Measurements from ENCODE around the gene NT5C1A. TPM values are rescaled to one million over a fixed set of nuclear protein-coding genes. Genes with fewer than 3 reads are reported as not detected.

NT5C1A gene
- total RNA-seq, 2 experiments from 2014 or later, result 1.1 to 1.3 TPM

DNA sequence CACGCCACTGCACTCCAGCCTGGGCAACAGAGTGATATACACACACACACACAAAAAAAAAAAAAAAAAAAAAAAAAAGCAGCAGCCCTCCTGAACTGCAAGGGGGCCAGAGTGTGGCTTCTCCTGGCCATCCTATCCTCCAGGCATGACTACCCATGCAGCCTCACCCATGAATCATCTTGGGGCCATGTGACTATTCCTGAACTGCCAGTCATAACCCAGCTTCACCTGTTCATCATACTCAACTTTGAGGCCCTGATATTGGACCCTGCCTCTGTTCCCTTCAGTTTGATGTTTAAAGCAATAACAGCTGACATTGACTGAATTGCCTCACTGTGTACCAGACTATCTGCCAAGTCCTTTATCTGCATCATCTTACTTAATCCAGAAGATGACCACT, 22.1 kb upstream of the NT5C1A start:
- ATAC-seq (ENCODE audit: poor library complexity), result no peak
- H3K36me3 Mint-ChIP-seq (ENCODE audit: low read depth), result no peaks in the 10 kb centered on the region
- no peak overlapping the region for H3K27ac ChIP-seq (ENCODE audit: low read depth in 1 of 2, low read length in 2 of 2)
- no peak for TF ChIP-seq CTCF (IDR thresholded peaks at IDR 0.05)
- ChIA-PET CTCF (interaction anchor here (0.9 to 1.0 kb wide), 2 partner anchors 26 to 40 kb away, joined by 3 to 5 read pairs; no protein-coding TSS in a partner anchor), POLR2A (interaction anchor here (0.6 to 4.1 kb wide), 3 partner anchors 13 to 43 kb away, joined by 4 to 33 read pairs (median 4); partner anchors contain the start of gene NT5C1A)
- peaks cover 8% of the 10 kb centered on the region for H3K27me3 Mint-ChIP-seq
- H3K27ac Mint-ChIP-seq, result peak overlapping the region; percentile 34
- H3K4me1 Mint-ChIP-seq (ENCODE audit: low read depth), result peaks cover 40% of the 10 kb centered on the region
- no peaks in the 10 kb centered on the region for H3K36me3 ChIP-seq (ENCODE audit: insufficient read depth, low read length)
- H3K4me3 ChIP-seq (ENCODE audit: low read length), result no peak overlapping the region
- H3K9me3 ChIP-seq (ENCODE audit: control insufficient read depth in 1 of 2, insufficient read depth in 1 of 2, low read length in 2 of 2), result peaks cover 0 to 5% of the 10 kb centered on the region in 2 experiments
- no peaks in the 10 kb centered on the region for H3K9me3 Mint-ChIP-seq
- intact Hi-C loops (cut with DNase I, micrococcal nuclease), result no loop called here
- H3K27me3 ChIP-seq (ENCODE audit: control insufficient read depth in 1 of 2, insufficient read depth in 2 of 2, low read length in 2 of 2), result peaks cover 0 to 14% of the 10 kb centered on the region in 2 experiments
- DNase-seq, result no peak
- H3K4me3 Mint-ChIP-seq, result peak overlapping the region; percentile 56
- H3K4me1 ChIP-seq (ENCODE audit: insufficient read depth, low read length), result peaks cover 40% of the 10 kb centered on the region

DNA sequence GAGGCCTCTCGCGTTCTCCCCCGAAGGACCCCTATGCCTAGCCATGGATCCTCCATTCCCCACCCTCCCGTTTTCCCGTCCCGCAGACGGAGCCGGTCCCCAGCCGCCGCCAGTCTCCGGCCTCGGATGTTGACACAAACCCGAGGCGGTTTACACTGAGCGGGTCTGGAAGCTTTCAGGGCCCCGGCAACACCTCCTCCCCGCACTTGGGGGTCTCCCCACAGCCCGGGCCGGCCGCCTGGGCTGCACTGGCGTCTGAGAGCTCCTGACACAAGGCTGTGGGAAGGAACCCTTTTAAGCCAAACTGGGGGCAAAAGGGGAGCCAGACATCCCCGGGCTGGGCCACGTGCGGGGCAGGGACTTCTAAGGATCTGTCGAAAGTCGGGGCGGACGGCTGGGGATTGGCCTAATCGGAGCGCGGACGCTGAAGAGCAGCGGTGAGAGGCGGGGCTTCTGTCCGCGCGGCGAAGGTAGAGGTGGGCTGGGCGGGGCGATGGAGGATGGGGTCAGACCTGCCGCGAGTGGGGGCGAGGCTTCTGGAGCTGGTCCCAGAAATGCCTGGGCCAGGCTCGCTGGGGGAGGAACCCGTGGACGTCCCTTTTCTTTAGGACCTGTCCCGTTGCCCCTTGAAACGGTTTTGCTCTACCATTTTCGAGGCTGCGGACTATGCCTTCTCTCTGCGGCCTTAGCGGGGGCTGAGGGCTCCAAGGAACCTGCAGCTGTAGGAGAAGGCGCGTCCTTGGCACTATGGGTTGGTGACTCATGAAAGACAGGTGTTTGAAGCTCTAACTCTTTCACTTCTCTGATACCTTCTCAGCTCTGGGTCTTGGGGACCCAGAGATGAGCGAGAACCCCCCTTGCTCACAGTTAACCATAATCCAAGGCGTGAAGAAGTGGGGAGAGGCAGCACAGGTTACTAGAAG, 20.5 kb upstream of the NT5C1A start:
- peak overlapping the region; percentile 67 for H3K4me3 ChIP-seq (ENCODE audit: low read length)
- H3K9me3 ChIP-seq (ENCODE audit: control insufficient read depth in 1 of 2, insufficient read depth in 1 of 2, low read length in 2 of 2), result no peaks in the 10 kb centered on the region
- DNase-seq (peak in 11 of 14 experiments; percentile 15 to 55 (median 29)), ATAC-seq (ENCODE audit: poor library complexity) (no peak)
- Mint-ChIP-seq H3K4me3 (peak overlapping the region; percentile 86), H3K27me3 (peaks cover 14% of the 10 kb centered on the region), H3K9me3 (no peaks in the 10 kb centered on the region), H3K27ac (peak overlapping the region; percentile 82), H3K4me1 (ENCODE audit: low read depth) (peaks cover 48% of the 10 kb centered on the region), H3K36me3 (ENCODE audit: low read depth) (no peaks in the 10 kb centered on the region)
- no peaks in the 10 kb centered on the region for H3K36me3 ChIP-seq (ENCODE audit: insufficient read depth, low read length)
- H3K27me3 ChIP-seq (ENCODE audit: control insufficient read depth in 1 of 2, insufficient read depth in 2 of 2, low read length in 2 of 2), result peaks cover 0 to 12% of the 10 kb centered on the region in 2 experiments
- peak overlapping the region in 1 of 2 donors; percentile 30 for H3K27ac ChIP-seq (ENCODE audit: low read depth in 1 of 2, low read length in 2 of 2)
- no peak for TF ChIP-seq CTCF (IDR thresholded peaks at IDR 0.05)
- ChIA-PET CTCF (interaction anchor here (0.7 to 1.7 kb wide), 5 partner anchors 11 to 116 kb away, joined by 3 to 6 read pairs (median 4); partner anchors contain the start of gene PABPC4), POLR2A (interaction anchor here (0.6 to 4.1 kb wide), 9 partner anchors 8 to 137 kb away, joined by 3 to 33 read pairs (median 7); partner anchors contain the start of genes NT5C1A and PPIE)
- intact Hi-C loops (cut with DNase I, micrococcal nuclease), result no loop called here
- H3K4me1 ChIP-seq (ENCODE audit: insufficient read depth, low read length), result peaks cover 40% of the 10 kb centered on the region

DNA sequence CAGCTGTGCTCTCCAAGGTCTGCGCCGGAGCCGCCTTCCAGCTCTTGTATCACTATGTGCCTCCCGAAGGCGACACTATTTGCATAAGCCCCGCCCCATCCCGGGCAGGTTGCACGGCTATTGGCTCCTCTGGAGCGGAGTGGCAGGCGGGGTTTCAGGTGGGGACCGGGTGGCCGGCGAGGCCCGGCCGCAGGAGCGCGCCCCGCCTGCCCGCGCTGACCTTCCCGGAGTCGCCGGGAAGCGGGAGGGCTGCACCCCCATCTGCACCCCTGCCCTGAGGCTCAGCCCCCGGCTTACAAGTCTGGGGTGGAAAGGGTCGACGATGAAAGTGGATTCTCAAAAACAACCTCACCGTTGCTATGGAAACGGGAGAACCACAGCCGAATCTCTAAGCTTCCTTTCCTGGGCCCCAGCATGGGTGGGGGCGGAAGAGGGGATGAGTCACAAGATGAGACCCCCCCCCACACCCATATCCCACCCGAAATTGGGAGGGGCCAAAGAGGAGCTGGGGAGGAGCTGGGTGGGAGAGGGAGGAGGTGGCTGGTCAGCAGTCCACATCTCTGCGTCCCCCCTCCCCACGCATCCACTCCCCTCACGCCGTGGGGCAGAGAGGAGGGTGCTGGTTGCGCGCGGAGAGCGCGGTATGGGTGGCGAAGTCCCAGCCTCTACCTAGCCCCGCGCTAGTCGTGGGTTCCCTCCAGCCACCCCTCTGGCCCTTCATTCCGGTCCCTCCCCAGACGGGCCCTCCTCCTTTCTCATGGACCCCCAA, 19.7 kb upstream of the NT5C1A start, which contains the start of gene HPCAL4:
Gene HPCAL4 (minus strand): TSS at position 51 of the 769 bp plus-strand sequence. CDS start 6,830 bp downstream, outside the sequence.
- peak within 1 kb of the TSS; percentile 17 to 61 for H3K27ac ChIP-seq (ENCODE audit: low read depth in 1 of 2, low read length in 2 of 2)
- TF ChIP-seq CTCF (IDR thresholded peaks at IDR 0.05), result no peak

More for the DNA sequence above, 19.7 kb upstream of the NT5C1A start, which contains the start of gene HPCAL4:
- H3K27me3 ChIP-seq (ENCODE audit: control insufficient read depth in 1 of 2, insufficient read depth in 2 of 2, low read length in 2 of 2), result peaks cover 0 to 12% of the 10 kb centered on the region in 2 experiments
- no peaks in the 10 kb centered on the region for H3K36me3 ChIP-seq (ENCODE audit: insufficient read depth, low read length)
- Mint-ChIP-seq H3K27ac (peak within 1 kb of the TSS; percentile 82), H3K27me3 (peaks cover 15% of the 10 kb centered on the region), H3K9me3 (no peaks in the 10 kb centered on the region), H3K36me3 (ENCODE audit: low read depth) (no peaks in the 10 kb centered on the region), H3K4me3 (peak within 1 kb of the TSS; percentile 91), H3K4me1 (ENCODE audit: low read depth) (peaks cover 48% of the 10 kb centered on the region)
- ChIA-PET POLR2A (interaction anchor here (1.0 to 4.1 kb wide), 8 partner anchors 8 to 220 kb away, joined by 3 to 33 read pairs (median 7); partner anchors contain the start of genes NT5C1A and PPIE), CTCF (interaction anchor here (0.7 to 1.7 kb wide), 5 partner anchors 9 to 115 kb away, joined by 3 to 6 read pairs (median 4); partner anchors contain the start of gene PABPC4)
- ATAC-seq (ENCODE audit: poor library complexity) (peak; percentile 89), DNase-seq (peak; percentile 81 to 96 (median 90))
- peaks cover 40% of the 10 kb centered on the region for H3K4me1 ChIP-seq (ENCODE audit: insufficient read depth, low read length)
- peak within 1 kb of the TSS; percentile 67 for H3K4me3 ChIP-seq (ENCODE audit: low read length)
- intact Hi-C loops (cut with DNase I, micrococcal nuclease), result no loop called here
- no peaks in the 10 kb centered on the region for H3K9me3 ChIP-seq (ENCODE audit: control insufficient read depth in 1 of 2, insufficient read depth in 1 of 2, low read length in 2 of 2)
